ENCODE data around the gene ZNF583. TPM values are rescaled to one million over a fixed set of nuclear protein-coding genes. Genes with fewer than 3 reads are reported as not detected.
A peak's percentile ranks its signal among the peaks of the same experiment; 100 is the strongest.

The ZNF583 gene
- total RNA-seq, 1 experiment from 2014 or later: 1.6 TPM

DNA sequence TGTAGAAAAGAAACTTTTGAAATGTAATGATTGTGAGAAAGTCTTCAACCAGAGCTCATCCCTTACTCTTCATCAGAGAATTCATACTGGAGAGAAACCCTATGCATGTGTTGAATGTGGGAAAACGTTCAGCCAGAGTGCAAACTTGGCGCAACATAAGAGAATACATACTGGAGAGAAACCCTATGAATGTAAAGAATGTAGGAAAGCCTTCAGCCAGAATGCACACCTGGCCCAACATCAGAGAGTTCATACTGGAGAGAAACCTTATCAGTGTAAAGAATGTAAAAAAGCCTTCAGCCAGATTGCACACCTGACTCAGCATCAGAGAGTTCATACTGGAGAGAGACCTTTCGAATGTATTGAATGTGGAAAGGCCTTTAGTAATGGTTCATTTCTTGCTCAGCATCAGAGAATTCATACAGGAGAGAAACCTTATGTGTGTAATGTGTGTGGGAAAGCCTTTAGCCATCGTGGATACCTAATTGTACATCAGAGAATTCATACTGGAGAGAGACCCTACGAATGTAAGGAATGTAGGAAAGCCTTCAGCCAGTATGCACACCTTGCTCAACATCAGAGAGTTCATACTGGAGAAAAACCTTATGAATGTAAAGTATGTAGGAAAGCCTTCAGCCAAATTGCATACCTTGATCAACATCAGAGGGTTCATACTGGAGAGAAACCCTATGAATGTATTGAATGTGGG, 19.3 kb downstream of the ZNF583 start:
- in situ Hi-C loops (cut with HindIII; ENCODE audit: low pct_unique_long_range_greater_than_20kb, low sequenced_read_pairs): no loop called here
- peak; percentile 10 for DNase-seq (ENCODE audit: low read depth)

DNA sequence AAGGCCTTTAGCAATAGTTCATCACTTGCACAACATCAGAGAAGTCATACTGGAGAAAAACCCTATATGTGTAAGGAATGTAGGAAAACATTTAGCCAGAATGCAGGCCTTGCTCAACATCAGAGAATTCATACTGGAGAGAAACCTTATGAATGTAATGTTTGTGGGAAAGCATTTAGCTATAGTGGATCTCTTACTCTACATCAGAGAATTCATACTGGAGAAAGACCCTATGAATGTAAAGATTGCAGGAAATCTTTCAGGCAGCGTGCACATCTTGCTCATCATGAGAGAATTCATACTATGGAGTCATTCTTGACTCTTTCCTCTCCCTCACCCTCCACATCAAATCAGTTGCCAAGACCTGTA, 19.8 kb downstream of the ZNF583 start:
- DNase-seq (ENCODE audit: low read depth): peak; percentile 32

DNA sequence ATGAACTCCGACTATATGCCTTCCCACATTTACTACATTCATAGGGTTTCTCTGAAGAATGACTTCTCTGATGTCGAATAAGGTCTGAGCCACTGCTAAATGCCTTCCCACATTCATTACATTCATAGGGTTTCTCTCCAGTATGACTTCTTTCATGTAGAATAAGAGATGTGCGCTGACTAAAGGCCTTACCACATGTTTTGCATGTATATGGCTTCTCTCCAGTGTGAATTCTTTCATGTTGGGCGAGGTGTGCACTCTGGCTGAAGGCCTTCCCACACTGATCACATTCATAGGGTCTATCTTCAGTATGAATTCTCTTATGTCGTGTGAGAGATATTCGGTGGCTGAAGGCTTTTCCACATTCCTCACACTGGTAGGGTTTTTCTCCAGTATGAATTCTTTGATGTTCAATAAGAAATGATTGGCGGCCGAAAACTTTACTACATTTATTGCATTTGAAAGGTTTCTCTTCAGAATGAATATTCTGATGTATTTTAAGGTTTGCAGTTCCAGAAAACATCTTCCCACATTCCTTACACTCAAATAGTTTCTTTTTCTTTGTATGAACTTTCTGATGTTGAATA, 37.2 kb downstream of the ZNF583 start:
- in situ Hi-C loops (cut with HindIII; ENCODE audit: low pct_unique_long_range_greater_than_20kb, low sequenced_read_pairs): no loop called here

More for the DNA sequence above, 19.8 kb downstream of the ZNF583 start:
- in situ Hi-C loops (cut with HindIII; ENCODE audit: low pct_unique_long_range_greater_than_20kb, low sequenced_read_pairs): no loop called here

DNA sequence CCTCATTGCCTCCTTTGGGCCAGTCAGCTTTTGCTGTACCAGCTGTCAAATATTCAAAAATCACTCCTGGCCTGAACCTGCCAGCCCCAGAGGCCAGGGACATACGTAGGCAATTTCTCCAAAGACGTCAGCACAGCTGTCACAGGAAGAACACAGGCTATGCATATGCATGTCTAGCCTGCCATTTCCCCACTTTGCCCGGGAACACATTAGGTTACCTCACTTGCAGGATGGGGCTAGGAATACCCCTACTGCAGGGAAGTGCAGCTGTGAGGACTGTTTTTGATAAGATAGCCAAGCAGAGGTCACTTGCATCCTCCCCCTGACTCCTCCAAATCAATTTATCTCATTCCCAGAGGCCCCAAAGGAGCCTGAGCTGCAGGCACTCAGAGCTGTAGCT, 70.2 kb downstream of the ZNF583 start:
- no peak for DNase-seq (ENCODE audit: low read depth)
- in situ Hi-C loops (cut with HindIII; ENCODE audit: low pct_unique_long_range_greater_than_20kb, low sequenced_read_pairs): no loop called here

More for the DNA sequence above, 37.2 kb downstream of the ZNF583 start:
- DNase-seq (ENCODE audit: low read depth): no peak

DNA sequence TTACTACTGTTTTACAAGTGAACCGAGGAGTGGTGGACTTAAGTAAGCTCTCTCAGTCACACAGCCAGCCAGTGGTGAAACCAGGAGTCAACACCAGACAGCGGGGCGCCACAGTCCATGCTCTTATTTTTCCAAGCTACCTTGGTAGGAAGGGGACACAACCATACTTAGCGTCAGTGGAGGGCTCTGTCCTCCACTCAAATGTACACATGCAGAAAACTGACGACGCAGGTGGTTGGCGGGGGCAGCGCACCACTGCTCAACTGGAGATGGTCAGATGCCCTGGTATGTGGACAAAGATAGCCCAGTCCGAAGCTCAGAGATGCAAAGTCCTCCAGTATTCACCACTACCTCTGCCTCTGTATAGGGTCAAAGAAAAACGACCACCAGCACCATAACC, 72.0 kb downstream of the ZNF583 start:
- DNase-seq (ENCODE audit: low read depth): no peak
- in situ Hi-C loops (cut with HindIII; ENCODE audit: low pct_unique_long_range_greater_than_20kb, low sequenced_read_pairs): no loop called here

Other genes with a start within 250 kb of the ZNF583 start
- gene GALP, start 228.3 kb upstream of the ZNF583 start, total RNA-seq (2014; rRNA removed; shearing (Covaris generic); ENCODE audit: low replicate concordance): not detected in 2 replicates
- not detected in 2 replicates for gene ZSCAN5B, start 206.5 kb upstream of the ZNF583 start, total RNA-seq (2014; rRNA removed; shearing (Covaris generic); ENCODE audit: low replicate concordance)
- not detected in 2 replicates for gene ZSCAN5C, start 202.1 kb upstream of the ZNF583 start, total RNA-seq (2014; rRNA removed; shearing (Covaris generic); ENCODE audit: low replicate concordance)
- gene EDDM13, start 131.6 kb upstream of the ZNF583 start, total RNA-seq (2014; rRNA removed; shearing (Covaris generic); ENCODE audit: low replicate concordance): not detected in 2 replicates
- gene ZSCAN5A, start 89.5 kb upstream of the ZNF583 start, total RNA-seq (2014; rRNA removed; shearing (Covaris generic); ENCODE audit: low replicate concordance): 3.2 and 5.6 TPM in 2 replicates
- 0.51 TPM in 1 of 2 replicates, not detected in the other for gene ZNF582, start 10.8 kb upstream of the ZNF583 start, total RNA-seq (2014; rRNA removed; shearing (Covaris generic); ENCODE audit: low replicate concordance)
- not detected in 2 replicates for gene ZNF667, start 73.0 kb downstream of the ZNF583 start, total RNA-seq (2014; rRNA removed; shearing (Covaris generic); ENCODE audit: low replicate concordance)
- not detected in 2 replicates for gene ZNF471, start 103.5 kb downstream of the ZNF583 start, total RNA-seq (2014; rRNA removed; shearing (Covaris generic); ENCODE audit: low replicate concordance)
- not detected in 2 replicates for gene ZFP28, start 134.6 kb downstream of the ZNF583 start, total RNA-seq (2014; rRNA removed; shearing (Covaris generic); ENCODE audit: low replicate concordance)
- 1.7 and 3.6 TPM in 2 replicates for gene ZNF470, start 163.1 kb downstream of the ZNF583 start, total RNA-seq (2014; rRNA removed; shearing (Covaris generic); ENCODE audit: low replicate concordance)
- gene ZNF71, start 191.0 kb downstream of the ZNF583 start, total RNA-seq (2014; rRNA removed; shearing (Covaris generic); ENCODE audit: low replicate concordance): 11.2 and 22.5 TPM in 2 replicates
- gene SMIM17, start 238.8 kb downstream of the ZNF583 start, total RNA-seq (2014; rRNA removed; shearing (Covaris generic); ENCODE audit: low replicate concordance): 0.38 and 1.0 TPM in 2 replicates